NCI-H460 (cell line): ENCODE results near the gene PRKRIP1. TPM values are rescaled to one million over a fixed set of nuclear protein-coding genes. Genes with fewer than 3 reads are reported as not detected.
"Not testable (repeated sequence)": the region's sequence is repeated elsewhere in the genome, so short reads cannot be mapped to it uniquely, and the experiment has no call there.

Experiments used
- DNase-seq: peaks from one replicate; pipeline ENCODE4 v3.0.0-alpha.2; 2016; ENCODE audit warnings: low read depth; ENCODE audit errors: extremely low read depth
- total RNA-seq: library from RNA; depleted of rRNA; stranded (reverse); fragments of >200 nt; shearing (Covaris generic); gene quantifications from 2 replicates; pipeline ENCODE4 v1.2.3, GENCODE V29; 2014

PRKRIP1 gene
- total RNA-seq, 1 experiment from 2014 or later = 17.4 TPM

GRCh38 chr7:102400360-102400759 is 4.2 kb downstream of the PRKRIP1 start:
- DNase-seq = no peak

DNA sequence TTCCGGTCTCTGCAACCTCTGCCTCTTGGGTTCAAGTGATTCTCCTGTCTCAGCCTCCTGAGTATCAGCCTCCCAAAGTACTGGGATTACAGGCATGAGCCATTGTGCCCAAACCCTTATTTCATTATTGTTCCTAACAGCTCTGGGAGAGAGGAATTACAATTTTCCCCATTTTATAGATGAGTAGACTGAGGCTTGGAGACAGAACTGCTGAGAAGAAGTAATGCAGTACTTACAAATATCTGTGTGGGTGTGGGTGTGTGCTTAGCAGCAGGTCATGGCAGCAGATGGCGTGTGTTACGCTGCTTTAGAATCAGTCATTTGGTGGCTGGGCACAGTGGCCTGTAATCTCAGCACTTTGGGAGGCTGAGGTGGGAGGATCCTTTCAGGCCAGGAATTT is 7.4 kb downstream of the PRKRIP1 start:
- no peak for DNase-seq

DNA sequence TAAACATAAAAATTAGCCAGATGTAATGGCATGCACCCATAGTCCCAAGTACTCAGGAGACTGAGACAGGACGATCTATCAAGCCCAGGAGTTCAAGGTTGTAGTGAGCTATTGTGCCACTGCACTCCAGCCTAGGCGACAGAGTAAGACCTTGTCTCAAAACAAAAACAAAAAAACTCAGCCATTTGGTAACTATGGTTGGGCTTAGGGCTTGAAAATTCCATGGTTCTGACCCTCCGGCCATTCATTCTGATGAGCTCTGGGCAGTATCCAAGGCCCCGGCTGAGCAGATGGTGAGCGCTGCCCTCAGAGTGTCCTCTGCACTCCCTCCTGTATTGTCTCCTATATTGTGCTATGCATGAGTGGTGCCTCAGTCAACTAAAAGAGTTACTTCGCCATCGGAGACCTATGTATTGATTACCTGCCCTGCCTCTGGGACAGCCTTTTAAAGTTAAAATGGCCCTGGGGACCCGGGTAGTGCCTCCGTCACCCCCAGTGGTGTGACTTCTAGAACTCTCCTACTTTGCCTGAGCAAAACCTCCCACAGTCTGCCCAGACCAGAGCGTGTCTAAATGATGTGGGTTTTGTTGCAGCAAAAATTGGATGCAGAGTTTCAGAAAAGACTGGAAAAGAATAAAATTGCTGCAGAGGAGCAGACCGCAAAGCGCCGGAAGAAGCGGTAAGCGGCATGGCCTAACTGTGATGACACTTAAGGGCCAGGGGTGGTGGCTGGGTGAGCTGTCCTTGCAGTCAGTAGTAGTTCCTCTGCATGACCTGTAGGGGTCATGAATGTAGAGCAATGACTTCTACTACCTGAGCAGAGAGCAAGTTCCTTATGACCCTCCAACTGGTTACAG is 8.1 kb downstream of the PRKRIP1 start:
- DNase-seq = peak; percentile 28

- DNase-seq = not testable (repeated sequence)
Observed at GRCh38 chr7:102404862-102405188, 8.7 kb downstream of the PRKRIP1 start.

- DNase-seq = no peak
Observed at GRCh38 chr7:102407910-102408309, 11.7 kb downstream of the PRKRIP1 start.

DNA sequence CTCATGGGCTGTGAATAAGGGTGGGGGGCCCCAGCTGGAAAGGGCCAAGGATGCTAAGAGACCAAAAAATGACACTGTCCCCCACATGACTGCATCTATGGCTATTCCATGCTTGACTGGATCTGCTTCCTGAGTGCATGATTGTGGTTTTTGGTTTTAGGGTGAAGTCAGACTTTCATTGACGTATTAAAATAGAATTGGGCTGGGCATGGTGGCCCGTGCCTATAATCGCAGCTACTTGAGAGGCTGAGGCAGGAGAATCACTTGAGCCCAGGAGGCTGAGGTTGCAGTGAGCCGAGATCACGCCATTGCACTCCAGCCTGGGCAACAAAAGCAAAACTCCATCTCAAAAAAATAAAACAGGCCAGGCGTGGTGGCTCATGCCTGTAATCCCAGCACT is 12.4 kb downstream of the PRKRIP1 start:
- not testable (repeated sequence) for DNase-seq

DNA sequence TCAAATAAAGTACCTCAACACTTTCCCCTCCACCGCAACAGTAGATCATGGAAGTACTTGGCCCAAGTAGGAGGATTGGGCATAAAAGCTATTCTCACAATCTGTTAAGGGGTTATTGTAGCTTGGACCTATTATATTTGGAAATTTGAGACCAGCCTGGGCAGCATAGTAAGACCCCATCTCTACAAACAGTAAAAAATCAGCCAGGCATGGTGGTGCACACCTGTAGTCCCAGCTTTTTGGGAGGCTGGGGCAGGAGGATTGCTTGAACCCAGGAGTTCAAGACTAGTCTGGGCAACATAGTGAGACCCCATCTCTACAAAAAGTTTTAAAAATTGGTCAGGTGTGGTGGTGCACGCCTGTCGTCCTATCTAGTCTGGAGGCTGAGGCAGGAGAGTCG is 13.2 kb downstream of the PRKRIP1 start:
- no peak for DNase-seq

DNA sequence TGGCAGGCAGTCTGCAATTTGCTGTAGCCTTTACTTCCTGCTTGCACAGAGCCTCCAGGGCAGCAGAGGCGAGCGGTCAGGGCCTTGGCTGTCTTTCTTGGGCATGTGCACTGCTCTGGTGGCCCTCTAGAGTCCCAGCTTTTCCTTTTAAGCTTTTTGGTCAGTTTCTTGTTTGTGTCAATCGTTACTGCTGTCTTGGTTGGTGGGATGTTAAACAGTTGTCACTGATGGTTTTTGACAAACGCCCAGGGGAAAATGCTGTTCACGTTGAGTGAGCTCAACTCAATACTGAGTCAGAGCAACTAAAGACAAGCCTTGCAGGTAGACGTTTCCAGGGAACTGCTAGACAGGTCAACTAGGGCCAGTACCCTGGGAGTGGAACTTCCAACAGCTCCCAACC is 14.0 kb downstream of the PRKRIP1 start:
- no peak for DNase-seq

DNA sequence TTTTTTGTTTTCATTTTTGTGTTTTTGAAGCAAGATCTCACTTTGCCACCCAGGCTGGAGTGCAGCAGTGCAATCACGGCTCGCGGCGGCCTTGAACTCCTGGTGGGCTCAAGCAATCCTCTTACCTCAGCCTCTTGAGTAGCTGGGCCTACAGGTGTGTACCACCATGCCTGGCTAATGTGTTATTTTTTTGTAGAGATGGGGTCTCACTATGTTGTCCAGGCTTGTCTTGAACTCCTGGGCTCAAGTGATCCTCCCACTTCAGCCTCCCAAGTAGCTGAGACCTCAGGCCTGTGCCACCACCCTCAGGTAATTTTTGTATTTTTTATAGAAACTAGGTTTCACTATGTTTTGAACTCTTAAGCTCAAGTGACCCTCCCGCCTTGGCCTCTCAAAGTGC is 14.8 kb downstream of the PRKRIP1 start:
- no peak for DNase-seq

GRCh38 chr7:102412548-102412947 is 16.4 kb downstream of the PRKRIP1 start:
- no peak for DNase-seq

DNA sequence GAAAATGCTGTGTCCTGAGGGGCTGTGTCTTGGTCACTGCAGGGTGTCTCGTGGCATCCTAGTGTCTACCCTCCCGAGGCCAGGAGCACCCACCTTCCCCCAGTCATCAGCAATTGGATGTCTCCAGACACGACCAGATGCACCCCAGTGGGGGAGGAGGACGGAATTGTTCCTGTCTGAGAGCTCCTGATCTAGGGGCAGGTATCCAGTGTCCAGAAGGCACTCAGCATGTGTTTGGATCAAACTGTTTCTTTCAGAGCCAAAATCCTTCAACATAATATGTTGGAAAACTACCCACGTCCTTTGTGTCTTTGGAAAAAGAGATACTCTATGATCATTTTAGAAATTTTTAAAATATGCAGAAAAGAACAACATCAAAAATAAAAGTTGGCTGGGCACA is 16.9 kb downstream of the PRKRIP1 start:
- DNase-seq = no peak

DNA sequence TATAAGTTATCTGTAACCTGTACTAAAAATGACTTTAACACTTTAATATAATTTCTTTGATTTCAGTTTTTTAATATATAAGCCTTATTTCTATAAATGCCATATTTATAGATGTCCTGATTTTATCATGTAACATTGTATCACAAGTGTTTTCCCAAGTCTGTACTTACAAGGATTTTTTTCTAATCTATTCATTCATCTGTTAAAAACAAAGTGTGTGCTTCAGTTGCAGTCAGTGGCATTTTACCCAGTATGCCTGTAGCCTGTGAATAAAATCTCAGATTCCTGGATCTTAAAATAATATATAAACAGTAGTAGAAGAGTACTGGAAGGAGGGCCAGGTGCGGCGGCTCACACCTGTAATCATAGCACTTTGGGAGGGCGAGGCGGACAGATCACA is 17.4 kb downstream of the PRKRIP1 start:
- DNase-seq = no peak

- no peak for DNase-seq
Observed at GRCh38 chr7:102415685-102416225, 19.6 kb downstream of the PRKRIP1 start.

- no peak for DNase-seq
Observed at GRCh38 chr7:102416406-102416805, 20.2 kb downstream of the PRKRIP1 start.

GRCh38 chr7:102417105-102417504 is 20.9 kb downstream of the PRKRIP1 start:
- DNase-seq = no peak

DNA sequence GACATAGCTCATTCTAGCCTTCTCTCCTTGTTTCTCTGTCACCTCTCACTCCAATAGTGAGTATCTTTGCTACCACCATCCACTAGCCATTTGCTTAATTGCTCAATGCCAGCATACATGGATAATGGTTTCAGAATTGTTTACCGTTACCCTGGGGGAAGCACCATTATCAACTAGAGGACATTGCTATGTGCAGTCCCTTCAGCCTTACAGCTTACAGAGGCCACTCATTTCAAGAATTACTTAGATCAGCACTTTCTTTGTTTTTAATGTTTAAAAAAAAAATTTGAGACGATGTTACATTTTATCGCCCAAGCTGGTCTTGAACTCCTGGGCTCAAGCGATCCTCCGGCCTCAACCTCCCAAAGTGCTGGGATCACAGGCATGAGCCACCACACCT is 22.4 kb downstream of the PRKRIP1 start:
- no peak for DNase-seq

DNA sequence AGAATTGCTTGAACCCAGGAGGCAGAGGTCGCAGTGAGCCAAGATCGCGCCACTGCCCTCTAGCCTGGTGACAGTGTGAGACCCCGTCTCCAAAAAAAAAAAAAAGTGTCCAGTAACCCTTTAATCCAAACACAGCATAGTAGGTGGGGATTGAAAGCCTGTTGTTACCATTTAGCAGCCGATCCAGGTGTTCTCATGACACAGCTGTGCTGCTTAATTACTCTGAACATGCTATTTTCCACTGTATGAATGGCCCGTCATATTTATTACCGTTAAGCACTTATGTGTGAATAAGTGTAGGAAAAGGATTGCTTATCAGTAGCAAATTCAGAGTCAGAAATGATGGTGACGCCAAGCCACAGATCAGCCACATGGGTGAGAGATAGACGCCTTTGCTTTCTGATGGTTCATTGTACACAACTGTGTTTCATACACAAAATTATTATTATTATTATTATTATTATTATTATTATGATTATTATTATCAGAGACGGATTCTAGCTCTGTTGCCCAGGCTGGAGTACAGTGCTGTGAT is 25.6 kb downstream of the PRKRIP1 start:
- no peak for DNase-seq

DNA sequence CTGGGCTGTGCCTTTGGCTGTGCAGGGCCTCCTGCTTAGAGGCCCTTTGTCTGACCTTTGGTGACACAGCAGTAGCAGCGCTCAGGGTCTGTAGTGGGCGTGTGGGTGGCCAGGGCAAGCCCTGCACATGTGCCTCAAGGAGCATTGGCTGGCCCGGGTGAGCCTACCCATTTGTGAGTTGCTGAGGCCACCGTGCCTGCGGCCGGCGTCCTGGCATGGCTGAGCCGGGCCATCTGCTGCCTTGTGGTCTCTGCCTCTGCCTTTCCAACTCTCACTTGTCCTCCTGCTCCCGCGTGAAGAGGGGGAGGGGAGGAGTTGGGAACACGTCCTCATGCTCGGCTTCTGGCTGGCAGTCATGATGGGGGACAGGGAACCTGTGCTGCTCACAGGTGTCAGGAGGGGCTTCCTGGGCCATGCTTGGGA is 28.0 kb downstream of the PRKRIP1 start:
- no peak for DNase-seq

- DNase-seq = no peak
Observed at GRCh38 chr7:102424787-102425218, 28.6 kb downstream of the PRKRIP1 start.

GRCh38 chr7:102425639-102426267 is 29.6 kb downstream of the PRKRIP1 start:
- no peak for DNase-seq

GRCh38 chr7:102426268-102427018 is 30.3 kb downstream of the PRKRIP1 start:
- no peak for DNase-seq
